ENCODE measurements around the gene PLAAT4.
A peak's percentile ranks its signal among the peaks of the same experiment; 100 is the strongest.
"Not testable (repeated sequence)": the region's sequence is repeated elsewhere in the genome, so short reads cannot be mapped to it uniquely, and the experiment has no call there.

PLAAT4 gene

DNA sequence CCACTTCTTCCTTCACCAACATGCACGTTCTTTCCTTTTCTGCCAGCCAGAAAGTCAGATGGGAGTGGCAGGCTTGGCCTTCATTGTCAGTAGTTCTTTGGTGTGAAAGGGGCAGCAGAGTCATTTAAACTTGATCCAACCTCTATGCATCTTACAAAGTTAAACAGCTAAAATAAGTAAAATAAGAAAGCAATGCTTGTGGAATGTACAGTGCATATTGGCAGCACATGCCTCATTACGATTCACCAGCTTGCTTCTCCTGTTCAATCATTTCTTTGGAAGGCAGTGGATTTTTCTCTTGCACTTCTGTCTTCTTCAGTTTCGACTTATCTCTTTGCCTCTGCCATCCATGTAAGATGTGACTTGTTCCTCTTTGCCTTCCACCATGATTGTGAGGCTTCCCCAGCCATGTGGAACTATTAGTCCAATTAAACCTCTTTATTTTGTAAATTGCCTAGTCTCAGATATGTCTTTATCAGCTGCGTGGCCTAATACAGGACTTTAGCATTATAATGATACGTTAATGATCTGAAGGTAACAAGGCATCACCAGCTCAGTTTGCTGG is 15.9 kb upstream of the PLAAT4 start:
- DNase-seq (ENCODE audit: low read depth): no peak
- TF ChIP-seq, protein P1, sequence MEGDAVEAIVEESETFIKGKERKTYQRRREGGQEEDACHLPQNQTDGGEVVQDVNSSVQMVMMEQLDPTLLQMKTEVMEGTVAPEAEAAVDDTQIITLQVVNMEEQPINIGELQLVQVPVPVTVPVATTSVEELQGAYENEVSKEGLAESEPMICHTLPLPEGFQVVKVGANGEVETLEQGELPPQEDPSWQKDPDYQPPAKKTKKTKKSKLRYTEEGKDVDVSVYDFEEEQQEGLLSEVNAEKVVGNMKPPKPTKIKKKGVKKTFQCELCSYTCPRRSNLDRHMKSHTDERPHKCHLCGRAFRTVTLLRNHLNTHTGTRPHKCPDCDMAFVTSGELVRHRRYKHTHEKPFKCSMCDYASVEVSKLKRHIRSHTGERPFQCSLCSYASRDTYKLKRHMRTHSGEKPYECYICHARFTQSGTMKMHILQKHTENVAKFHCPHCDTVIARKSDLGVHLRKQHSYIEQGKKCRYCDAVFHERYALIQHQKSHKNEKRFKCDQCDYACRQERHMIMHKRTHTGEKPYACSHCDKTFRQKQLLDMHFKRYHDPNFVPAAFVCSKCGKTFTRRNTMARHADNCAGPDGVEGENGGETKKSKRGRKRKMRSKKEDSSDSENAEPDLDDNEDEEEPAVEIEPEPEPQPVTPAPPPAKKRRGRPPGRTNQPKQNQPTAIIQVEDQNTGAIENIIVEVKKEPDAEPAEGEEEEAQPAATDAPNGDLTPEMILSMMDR (conservative IDR thresholded peaks at IDR 0.05; ENCODE audit: low read depth, low read length): no peak
- H3K4me3 ChIP-seq (ENCODE audit: low read length): no peak overlapping the region

DNA sequence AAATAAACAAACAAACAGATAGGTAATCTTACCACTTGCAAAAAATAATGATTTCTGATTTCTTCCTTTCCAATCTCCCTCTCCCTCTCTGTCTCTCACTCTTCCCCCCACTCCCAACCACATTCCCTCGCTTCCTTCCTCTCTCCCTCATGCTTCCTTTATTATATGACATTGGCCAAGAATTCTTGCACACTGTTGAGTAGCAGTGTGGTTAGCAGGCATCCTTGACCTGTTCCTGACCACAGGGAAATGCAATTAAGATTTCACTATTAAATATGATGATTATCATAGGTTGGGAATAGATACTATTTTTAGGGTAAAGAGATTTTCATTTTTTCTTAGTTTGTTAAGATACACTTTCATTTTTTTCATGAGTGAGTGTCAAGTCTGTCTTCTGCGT is 14.7 kb upstream of the PLAAT4 start:
- no peak for DNase-seq (ENCODE audit: low read depth)
- no peak overlapping the region for H3K4me3 ChIP-seq (ENCODE audit: low read length)
- TF ChIP-seq, protein P1 (conservative IDR thresholded peaks at IDR 0.05; ENCODE audit: low read depth, low read length): no peak

DNA sequence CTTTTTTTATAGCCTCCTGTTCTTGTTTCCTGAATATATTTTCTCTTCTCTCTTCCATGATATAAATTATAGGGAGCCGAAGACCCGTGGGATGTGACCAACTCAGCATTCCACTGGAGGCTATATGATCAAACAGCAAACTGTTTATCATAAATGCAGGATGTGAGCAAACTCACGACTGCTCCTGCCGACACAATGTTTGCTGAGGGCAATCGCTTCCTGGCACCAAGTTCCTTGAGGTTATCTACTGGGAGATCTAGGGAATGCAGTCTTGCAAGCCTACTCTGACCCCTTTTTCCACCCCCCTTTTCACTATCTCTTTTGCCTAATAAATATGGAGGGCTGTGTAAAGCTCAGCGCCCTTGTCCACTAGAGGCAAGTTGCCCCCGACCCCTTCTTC is 13.5 kb upstream of the PLAAT4 start:
- no peak for DNase-seq (ENCODE audit: low read depth)
- no peak overlapping the region for H3K4me3 ChIP-seq (ENCODE audit: low read length)
- TF ChIP-seq, protein P1 (conservative IDR thresholded peaks at IDR 0.05; ENCODE audit: low read depth, low read length): no peak

DNA sequence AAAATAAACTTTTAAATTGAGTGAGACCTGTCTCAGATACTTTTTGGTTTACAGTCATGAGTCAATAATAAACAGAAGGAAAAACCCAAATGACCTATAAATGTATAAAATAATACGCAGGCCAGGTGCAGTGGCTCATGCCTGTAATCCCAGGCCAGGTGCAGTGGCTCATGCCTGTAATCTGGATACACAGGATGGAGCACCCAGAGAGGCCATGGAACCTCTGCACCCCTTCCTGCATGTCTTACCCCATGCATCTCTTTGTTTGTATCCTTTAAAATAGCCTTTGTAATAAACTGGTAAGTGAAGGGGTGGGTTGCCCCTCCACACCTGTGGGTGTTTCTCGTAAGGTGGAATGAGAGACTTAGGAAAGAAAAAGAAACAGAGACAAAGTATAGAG is 8.9 kb upstream of the PLAAT4 start:
- no peak for DNase-seq (ENCODE audit: low read depth)
- TF ChIP-seq, protein P1 (conservative IDR thresholded peaks at IDR 0.05; ENCODE audit: low read depth, low read length): no peak
- H3K4me3 ChIP-seq (ENCODE audit: low read length): no peak overlapping the region

DNA sequence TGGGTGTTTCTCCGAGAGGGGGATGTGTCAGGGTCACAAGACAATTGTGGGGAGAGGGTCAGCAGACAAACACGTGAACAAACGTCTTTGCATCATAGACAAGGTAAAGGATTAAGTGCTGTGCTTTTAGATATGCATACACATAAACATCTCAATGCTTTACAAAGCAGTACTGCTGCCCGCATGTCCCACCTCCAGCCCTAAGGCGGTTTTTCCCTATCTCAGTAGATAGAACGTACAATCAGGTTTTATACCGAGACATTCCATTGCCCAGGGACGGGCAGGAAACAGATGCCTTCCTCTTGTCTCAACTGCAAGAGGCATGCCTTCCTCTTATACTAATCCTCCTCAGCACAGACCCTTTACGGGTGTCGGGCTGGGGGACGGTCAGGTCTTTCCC is 8.5 kb upstream of the PLAAT4 start:
- not testable (repeated sequence) for H3K4me3 ChIP-seq (ENCODE audit: low read length); DNase-seq (ENCODE audit: low read depth)

DNA sequence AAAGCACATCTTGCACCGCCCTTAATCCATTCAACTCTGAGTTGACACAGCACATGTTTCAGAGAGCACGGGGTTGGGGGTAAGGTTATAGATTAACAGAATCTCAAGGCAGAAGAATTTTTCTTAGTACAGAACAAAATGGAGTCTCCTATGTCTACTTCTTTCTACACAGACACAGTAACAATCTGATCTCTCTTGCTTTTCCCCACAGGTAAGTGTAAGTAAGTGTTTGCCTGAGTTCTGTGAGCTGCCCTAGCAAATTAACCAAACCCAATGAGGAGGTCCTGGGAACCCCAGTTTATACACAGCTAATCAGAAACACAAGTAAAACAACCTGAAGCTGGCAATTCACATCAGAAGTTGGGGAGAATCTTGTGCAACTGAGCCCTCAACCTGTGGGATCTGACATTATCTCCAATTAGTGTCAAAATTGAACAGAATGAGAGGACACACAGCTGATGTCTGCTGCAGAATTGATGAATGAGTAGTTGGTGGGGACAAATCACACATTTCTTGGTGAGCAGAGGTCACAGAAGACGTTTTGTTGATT is 7.8 kb upstream of the PLAAT4 start:
- not testable (repeated sequence) for DNase-seq (ENCODE audit: low read depth); H3K4me3 ChIP-seq (ENCODE audit: low read length)

DNA sequence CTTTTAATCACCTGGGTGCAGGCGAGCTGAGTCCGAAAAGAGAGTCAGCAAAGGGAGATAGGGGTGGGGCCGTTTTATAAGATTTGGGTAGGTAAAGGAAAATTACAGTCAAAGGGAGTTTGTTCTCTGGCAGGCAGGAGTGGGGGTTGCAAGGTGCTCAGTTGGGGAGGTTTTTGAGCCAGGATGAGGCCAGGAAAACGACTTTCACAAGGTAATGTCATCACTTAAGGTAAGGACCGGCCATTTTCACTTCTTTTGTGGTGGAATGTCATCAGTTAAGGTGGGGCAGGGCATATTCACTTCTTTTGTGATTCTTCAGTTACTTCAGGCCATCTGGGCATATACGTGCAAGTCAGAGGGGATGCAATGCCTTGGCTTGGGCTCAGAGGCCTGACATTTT is 7.2 kb upstream of the PLAAT4 start:
- DNase-seq (ENCODE audit: low read depth); H3K4me3 ChIP-seq (ENCODE audit: low read length): not testable (repeated sequence)

DNA sequence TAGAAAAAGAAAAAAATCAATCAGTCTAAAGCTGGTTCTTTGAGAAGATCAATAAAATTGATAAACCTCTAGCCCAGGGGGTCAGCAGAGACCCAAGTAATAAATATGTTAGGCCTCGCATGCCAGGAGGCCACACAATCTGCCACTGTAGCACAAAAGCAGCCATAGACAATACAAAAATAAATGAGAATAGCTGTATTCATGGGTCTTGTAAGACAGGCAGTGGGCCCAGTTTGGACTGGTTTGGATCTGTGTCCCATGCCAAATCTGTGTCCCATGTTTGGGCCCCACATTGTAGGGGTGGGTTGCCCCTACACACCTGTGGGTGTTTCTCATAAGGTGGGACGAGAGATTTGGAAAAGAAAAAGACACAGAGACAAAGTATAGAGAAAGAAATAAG is 6.6 kb upstream of the PLAAT4 start:
- no peak for DNase-seq (ENCODE audit: low read depth)
- TF ChIP-seq, protein P1 (conservative IDR thresholded peaks at IDR 0.05; ENCODE audit: low read depth, low read length): no peak
- no peak overlapping the region for H3K4me3 ChIP-seq (ENCODE audit: low read length)

DNA sequence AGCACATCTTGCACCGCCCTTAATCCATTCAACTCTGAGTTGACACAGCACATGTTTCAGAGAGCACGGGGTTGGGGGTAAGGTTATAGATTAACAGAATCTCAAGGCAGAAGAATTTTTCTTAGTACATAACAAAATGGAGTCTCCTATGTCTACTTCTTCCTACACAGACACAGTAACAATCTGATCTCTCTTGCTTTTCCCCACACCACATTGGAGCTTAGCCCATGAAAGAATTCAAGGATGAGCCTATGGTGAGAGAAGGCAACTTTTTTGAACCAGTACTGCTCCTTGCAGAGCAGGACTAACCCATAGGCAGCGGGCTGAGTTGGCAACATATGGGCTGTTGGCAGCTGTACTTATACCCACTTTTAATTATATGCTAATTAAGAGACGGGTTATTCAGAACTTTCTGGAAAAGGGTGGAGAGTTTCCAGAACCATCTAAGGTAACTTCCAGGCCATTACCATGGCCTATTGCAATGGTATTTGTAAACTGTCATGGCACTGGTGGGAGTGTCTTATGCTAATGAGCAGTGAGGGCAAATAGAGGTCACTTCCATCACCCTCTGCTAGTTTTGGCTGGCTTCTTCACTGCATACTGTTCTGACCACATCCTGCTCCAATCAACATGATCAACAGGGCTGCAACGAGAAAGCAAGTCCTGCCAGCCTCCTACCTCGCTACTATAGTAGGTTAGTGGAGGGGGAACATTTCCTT is 5.4 kb upstream of the PLAAT4 start:
- DNase-seq (ENCODE audit: low read depth): peak; percentile 41
- not testable (repeated sequence) for H3K4me3 ChIP-seq (ENCODE audit: low read length)

Data from retinal pigment epithelial cell (primary cell).